Erythroblast (primary cell): Measurements from ENCODE around the gene MACC1.

Experiments
- DNase-seq, 2 experiments: peaks; one replicate each; lab custom pipeline; 2025; lab: John Stamatoyannopoulos, UW
- GATA1 ChIP-seq: IDR thresholded peaks from 2 replicates; pipeline ENCODE4 v1.6.1; 2011; ENCODE audit warnings: low read depth, mild to moderate bottlenecking, control low read depth, low read length, moderate library complexity
- POLR2A ChIP-seq: IDR thresholded peaks from 2 replicates; pipeline ENCODE4 v1.6.1; 2011; ENCODE audit warnings: mild to moderate bottlenecking, low read length

MACC1 gene

GRCh38 chr7:20158684-20159083, 58.5 kb downstream of the MACC1 start:
- TF ChIP-seq POLR2A (no peak), GATA1 (no peak)
- DNase-seq: peak; percentile 1 to 46

- TF ChIP-seq POLR2A (no peak), GATA1 (no peak)
- DNase-seq: no peak
Measured at GRCh38 chr7:20157456-20157855, 59.7 kb downstream of the MACC1 start.

GRCh38 chr7:20153999-20154398, 63.2 kb downstream of the MACC1 start:
- no peak for TF ChIP-seq POLR2A
- TF ChIP-seq GATA1: no peak
- no peak for DNase-seq

GRCh38 chr7:20153567-20153966, 63.6 kb downstream of the MACC1 start:
- TF ChIP-seq POLR2A: no peak
- TF ChIP-seq GATA1: no peak
- peak in 1 of 2 experiments; percentile 2 for DNase-seq

- TF ChIP-seq POLR2A: no peak
- TF ChIP-seq GATA1: no peak
- no peak for DNase-seq
Measured at GRCh38 chr7:20152511-20152910, 64.7 kb downstream of the MACC1 start.

GRCh38 chr7:20151708-20152456, 65.3 kb downstream of the MACC1 start:
- no peak for DNase-seq
- TF ChIP-seq GATA1: no peak
- no peak for TF ChIP-seq POLR2A

- TF ChIP-seq POLR2A: no peak
- TF ChIP-seq GATA1: no peak
- DNase-seq: no peak
Measured at GRCh38 chr7:20146451-20146850, 70.7 kb downstream of the MACC1 start.

GRCh38 chr7:20144801-20145200, 72.4 kb downstream of the MACC1 start:
- no peak for TF ChIP-seq GATA1
- no peak for TF ChIP-seq POLR2A
- DNase-seq: no peak

- DNase-seq: no peak
- no peak for TF ChIP-seq POLR2A
- TF ChIP-seq GATA1: no peak
Measured at GRCh38 chr7:20141666-20142065, 75.5 kb downstream of the MACC1 start.

GRCh38 chr7:20141002-20141345, 76.2 kb downstream of the MACC1 start:
- TF ChIP-seq POLR2A: no peak
- TF ChIP-seq GATA1: no peak
- DNase-seq: no peak

- DNase-seq: no peak
Measured at GRCh38 chr7:20140291-20141001, 76.7 kb downstream of the MACC1 start.

GRCh38 chr7:20136647-20137046, 80.5 kb downstream of the MACC1 start:
- no peak for TF ChIP-seq GATA1
- no peak for TF ChIP-seq POLR2A
- no peak for DNase-seq

More at GRCh38 chr7:20140291-20141001, 76.7 kb downstream of the MACC1 start:
- TF ChIP-seq GATA1 (no peak), POLR2A (no peak)

GRCh38 chr7:20133803-20134202, 83.4 kb downstream of the MACC1 start:
- DNase-seq: no peak
- TF ChIP-seq GATA1: no peak
- TF ChIP-seq POLR2A: no peak

GRCh38 chr7:20132585-20132984, 84.6 kb downstream of the MACC1 start:
- no peak for DNase-seq
- TF ChIP-seq GATA1 (no peak), POLR2A (no peak)
